Measurements from ENCODE around the gene MYO5A.

Gene MYO5A

GRCh38 chr15:52540374-52541012 is 11.8 kb upstream of the MYO5A start:
- no peak overlapping the region for H3K9ac ChIP-seq (ENCODE audit: low read length)
- H3K27ac ChIP-seq (ENCODE audit: low read depth, low read length, poor library complexity, severe bottlenecking): no peak overlapping the region
- H3K4me1 ChIP-seq (ENCODE audit: insufficient read depth, low read length, severe bottlenecking): no peaks in the 10 kb centered on the region
- TF ChIP-seq EZH2 (IDR thresholded peaks at IDR 0.05; ENCODE audit: borderline replicate concordance, low read length): no peak
- TF ChIP-seq CTCF (IDR thresholded peaks at IDR 0.05; ENCODE audit: low read length): no peak
- H3K36me3 ChIP-seq (ENCODE audit: insufficient read depth, low read length): no peaks in the 10 kb centered on the region; the same call in 1 of the 2 replicates
- no peak overlapping the region for H2AFZ ChIP-seq (ENCODE audit: low read length)
- H3F3A ChIP-seq (ENCODE audit: insufficient read depth, low read length): no peaks in the 10 kb centered on the region
- no peaks in the 10 kb centered on the region for H3K79me2 ChIP-seq (ENCODE audit: insufficient read depth, low read length)
- no peaks in the 10 kb centered on the region for H3K9me3 ChIP-seq (ENCODE audit: low read length)
- H3K9me2 ChIP-seq (ENCODE audit: low read depth, low read length): no peaks in the 10 kb centered on the region
- H3K4me3 ChIP-seq (ENCODE audit: low read depth, low read length, poor library complexity, severe bottlenecking): no peak overlapping the region
- H4K20me1 ChIP-seq (ENCODE audit: insufficient read depth, low read length): no peaks in the 10 kb centered on the region
- no peaks in the 10 kb centered on the region for H3K27me3 ChIP-seq (ENCODE audit: insufficient read depth, low read length)
- no peak overlapping the region for H3K4me2 ChIP-seq (ENCODE audit: low read length)

- Histone ChIP-seq H3K27me3 (ENCODE audit: insufficient read depth, low read length) (no peaks in the 10 kb centered on the region), H3K4me2 (ENCODE audit: low read length) (no peak overlapping the region), H3F3A (ENCODE audit: insufficient read depth, low read length) (no peaks in the 10 kb centered on the region), H3K4me3 (ENCODE audit: low read depth, low read length, poor library complexity, severe bottlenecking) (no peak overlapping the region), H3K36me3 (ENCODE audit: insufficient read depth, low read length) (no peaks in the 10 kb centered on the region; the same call in 1 of the 2 replicates), H2AFZ (ENCODE audit: low read length) (no peak overlapping the region), H4K20me1 (ENCODE audit: insufficient read depth, low read length) (no peaks in the 10 kb centered on the region), H3K9ac (ENCODE audit: low read length) (no peak overlapping the region), H3K79me2 (ENCODE audit: insufficient read depth, low read length) (no peaks in the 10 kb centered on the region), H3K9me2 (ENCODE audit: low read depth, low read length) (no peaks in the 10 kb centered on the region), H3K9me3 (ENCODE audit: low read length) (no peaks in the 10 kb centered on the region), H3K4me1 (ENCODE audit: insufficient read depth, low read length, severe bottlenecking) (no peaks in the 10 kb centered on the region), H3K27ac (ENCODE audit: low read depth, low read length, poor library complexity, severe bottlenecking) (no peak overlapping the region)
- TF ChIP-seq EZH2 (IDR thresholded peaks at IDR 0.05; ENCODE audit: borderline replicate concordance, low read length) (no peak), CTCF (IDR thresholded peaks at IDR 0.05; ENCODE audit: low read length) (no peak)
Measured at GRCh38 chr15:52537459-52537858, 8.8 kb upstream of the MYO5A start.

GRCh38 chr15:52532427-52532826 is 3.7 kb upstream of the MYO5A start:
- H3K4me1 ChIP-seq (ENCODE audit: insufficient read depth, low read length, severe bottlenecking): peaks cover 16% of the 10 kb centered on the region
- H3K79me2 ChIP-seq (ENCODE audit: insufficient read depth, low read length): peaks cover 5% of the 10 kb centered on the region; the same call in 1 of the 2 replicates
- H4K20me1 ChIP-seq (ENCODE audit: insufficient read depth, low read length): no peaks in the 10 kb centered on the region
- H3K36me3 ChIP-seq (ENCODE audit: insufficient read depth, low read length): no peaks in the 10 kb centered on the region
- H2AFZ ChIP-seq (ENCODE audit: low read length): no peak overlapping the region
- no peak overlapping the region for H3K4me3 ChIP-seq (ENCODE audit: low read depth, low read length, poor library complexity, severe bottlenecking)
- H3K4me2 ChIP-seq (ENCODE audit: low read length): no peak overlapping the region
- H3K9ac ChIP-seq (ENCODE audit: low read length): no peak overlapping the region
- H3K9me2 ChIP-seq (ENCODE audit: low read depth, low read length): no peaks in the 10 kb centered on the region
- no peaks in the 10 kb centered on the region for H3K27me3 ChIP-seq (ENCODE audit: insufficient read depth, low read length)
- no peaks in the 10 kb centered on the region for H3K9me3 ChIP-seq (ENCODE audit: low read length)
- H3F3A ChIP-seq (ENCODE audit: insufficient read depth, low read length): no peaks in the 10 kb centered on the region
- H3K27ac ChIP-seq (ENCODE audit: low read depth, low read length, poor library complexity, severe bottlenecking): no peak overlapping the region
- no peak for TF ChIP-seq CTCF (IDR thresholded peaks at IDR 0.05; ENCODE audit: low read length)
- no peak for TF ChIP-seq EZH2 (IDR thresholded peaks at IDR 0.05; ENCODE audit: borderline replicate concordance, low read length)
